Urothelium cell line (cell line): Measurements from ENCODE around the gene PCGF3.

ENCODE experiments used
- DNase-seq: peaks from one replicate; pipeline ENCODE4 v3.0.0; 2011; ENCODE audit warnings: low spot score, mixed read lengths
- FAIRE-seq: peaks from 2 replicates; lab custom pipeline; 2011; peaks lifted over from hg19 to GRCh38; lab: Jason Lieb, UNC

The PCGF3 gene

GRCh38 chr4:705278-706082, at the start of gene PCGF3:
TSS of gene PCGF3 (plus strand) at chr4:705832. CDS start at chr4:733681, 27,849 bp downstream.
- DNase-seq (peak; percentile 98), FAIRE-seq (no peak)

GRCh38 chr4:656436-657337, 48.9 kb upstream of the PCGF3 start:
- no peak for FAIRE-seq
- no peak for DNase-seq

- FAIRE-seq = no peak
Observed at GRCh38 chr4:657338-657833, 48.2 kb upstream of the PCGF3 start.

GRCh38 chr4:657834-658667, 47.6 kb upstream of the PCGF3 start:
- DNase-seq = no peak
- no peak for FAIRE-seq

More at GRCh38 chr4:657338-657833, 48.2 kb upstream of the PCGF3 start:
- no peak for DNase-seq

- DNase-seq (no peak), FAIRE-seq (no peak)
Observed at GRCh38 chr4:658681-659667, 46.7 kb upstream of the PCGF3 start.

GRCh38 chr4:659851-660250, 45.8 kb upstream of the PCGF3 start:
- no peak for FAIRE-seq
- DNase-seq = no peak

- DNase-seq (no peak), FAIRE-seq (no peak)
Observed at GRCh38 chr4:660401-660800, 45.2 kb upstream of the PCGF3 start.

GRCh38 chr4:661231-661630, 44.4 kb upstream of the PCGF3 start:
- DNase-seq (no peak), FAIRE-seq (no peak)

- FAIRE-seq (no peak), DNase-seq (no peak)
Observed at GRCh38 chr4:661881-662761, 43.5 kb upstream of the PCGF3 start.

GRCh38 chr4:663046-663437, 42.6 kb upstream of the PCGF3 start:
- FAIRE-seq = no peak
- DNase-seq = no peak

- no peak for FAIRE-seq
- peak; percentile 48 for DNase-seq
Observed at GRCh38 chr4:663438-664428, 41.9 kb upstream of the PCGF3 start.

GRCh38 chr4:664713-665231, 40.9 kb upstream of the PCGF3 start:
- DNase-seq (no peak), FAIRE-seq (no peak)

- DNase-seq (no peak), FAIRE-seq (no peak)
Observed at GRCh38 chr4:665381-665750, 40.3 kb upstream of the PCGF3 start.

- no peak for FAIRE-seq
Observed at GRCh38 chr4:665751-666435, 39.7 kb upstream of the PCGF3 start.

GRCh38 chr4:666436-666810, 39.2 kb upstream of the PCGF3 start:
- DNase-seq (no peak), FAIRE-seq (no peak)

More at GRCh38 chr4:665751-666435, 39.7 kb upstream of the PCGF3 start:
- no peak for DNase-seq

- no peak for FAIRE-seq
- no peak for DNase-seq
Observed at GRCh38 chr4:666822-667544, 38.6 kb upstream of the PCGF3 start.
